HepG2 (cell line): ENCODE measurements around the gene OVOL2. TPM values are rescaled to one million over a fixed set of nuclear protein-coding genes. Genes with fewer than 3 reads are reported as not detected.

ENCODE experiments used
- ATAD3A ChIP-seq: sonication (generic); formaldehyde crosslinking; IDR thresholded peaks from 2 replicates; pipeline ENCODE4 v1.4.0; 2020; ENCODE audit warnings: missing genetic modification reagents
- ETV5 ChIP-seq: IDR thresholded peaks from 2 replicates; pipeline ENCODE4 v1.6.1; 2018; ENCODE audit warnings: missing biosample characterization, missing genetic modification reagents, inconsistent platforms, borderline replicate concordance
- IKZF4 ChIP-seq: sonication (generic); formaldehyde crosslinking; IDR thresholded peaks from 2 replicates; pipeline ENCODE4 v1.5.1; 2020; ENCODE audit warnings: borderline replicate concordance, mild to moderate bottlenecking, low read depth, missing genetic modification reagents; ENCODE audit errors: not compliant biosample characterization
- ISL2 ChIP-seq: sonication (generic); formaldehyde crosslinking; IDR thresholded peaks from 2 replicates; pipeline ENCODE4 v1.5.0; 2020; ENCODE audit warnings: missing genetic modification reagents
- MAZ ChIP-seq, 2 experiments: sonication (generic) in 1 of 2; formaldehyde crosslinking in 1 of 2; IDR thresholded peaks; 2 replicates each; pipeline versions ENCODE4 v1.5.0 to v1.6.1; 2012 to 2020; ENCODE audit warnings: low read depth in 2 of 2, mild to moderate bottlenecking in 2 of 2, borderline replicate concordance in 1 of 2, improper control_type of control experiment in 1 of 2, low read length in 1 of 2, missing genetic modification reagents in 1 of 2, moderate library complexity in 1 of 2
- SP1 ChIP-seq, 2 experiments: fragments of 450-650 bp in 1 of 2; sonication (generic) in 1 of 2; formaldehyde crosslinking in 1 of 2; IDR thresholded peaks; 2 replicates each; pipeline versions ENCODE4 v1.4.0 to v1.6.1; 2016 to 2020; ENCODE audit warnings: missing genetic modification reagents in 1 of 2
- THAP9 ChIP-seq: sonication (generic); formaldehyde crosslinking; IDR thresholded peaks from 2 replicates; pipeline ENCODE4; 2020; ENCODE audit warnings: missing genetic modification reagents, mild to moderate bottlenecking, borderline replicate concordance
- ZBTB38 ChIP-seq: sonication (generic); formaldehyde crosslinking; IDR thresholded peaks from 2 replicates; pipeline ENCODE4 v1.5.1; 2020; ENCODE audit warnings: mild to moderate bottlenecking, missing genetic modification reagents
- ZFP90 ChIP-seq: sonication (generic); formaldehyde crosslinking; IDR thresholded peaks from 2 replicates; pipeline ENCODE4 v1.8.0; 2022; ENCODE audit warnings: missing genetic modification reagents, mild to moderate bottlenecking, inconsistent platforms, borderline replicate concordance
- ZNF264 ChIP-seq: sonication (generic); formaldehyde crosslinking; IDR thresholded peaks from 2 replicates; pipeline ENCODE4 v1.4.0; 2020; ENCODE audit warnings: missing genetic modification reagents
- ZNF33A ChIP-seq: sonication (generic); formaldehyde crosslinking; IDR thresholded peaks from 2 replicates; pipeline ENCODE4 v1.5.1; 2020; ENCODE audit warnings: missing genetic modification reagents, mild to moderate bottlenecking, moderate library complexity, borderline replicate concordance
- ZNF558 ChIP-seq: sonication (generic); formaldehyde crosslinking; IDR thresholded peaks from 2 replicates; pipeline ENCODE4 v1.9.0; 2022; ENCODE audit warnings: mild to moderate bottlenecking, missing genetic modification reagents, borderline replicate concordance
- ZNF574 ChIP-seq: sonication (generic); formaldehyde crosslinking; IDR thresholded peaks from 2 replicates; pipeline ENCODE4 v1.4.0; 2020; ENCODE audit warnings: missing genetic modification reagents
- ZNF703 ChIP-seq: sonication (generic); formaldehyde crosslinking; IDR thresholded peaks from 2 replicates; pipeline ENCODE4 v1.5.1; 2020; ENCODE audit warnings: missing genetic modification reagents, mild to moderate bottlenecking, moderate library complexity, borderline replicate concordance
- ZNF816 ChIP-seq: sonication (generic); formaldehyde crosslinking; IDR thresholded peaks from 2 replicates; pipeline ENCODE4 v1.8.0; 2022; ENCODE audit warnings: missing genetic modification reagents, mild to moderate bottlenecking, borderline replicate concordance
- polyA plus RNA-seq, 8 experiments: library from polyadenylated mRNA; depleted of rRNA in 3 of 8; stranded (reverse) in 7 of 8; unstranded in 1 of 8; fragments of >200 nt; fragmentation: Illumina TruSeq in 4 of 8; extraction: Trizol in 4 of 8; gene quantifications; 2 replicates each; pipeline versions ENCODE4 v1.2.1 to v1.2.3, GENCODE V29; 2011 to 2016; ENCODE audit warnings: low read depth in 4 of 8, missing spikeins in 1 of 8, mixed read lengths in 1 of 8; ENCODE audit not compliant: insufficient read depth in 1 of 8
- total RNA-seq, 5 experiments: library from RNA; depleted of rRNA; stranded (reverse); fragments of >200 nt; fragmentation: Illumina TruSeq; extraction: Trizol; gene quantifications; 2 replicates each; pipeline ENCODE4 v1.2.3, GENCODE V29; 2016; ENCODE audit warnings: low read depth in 1 of 5
- TF ChIP-seq, protein P1 (sequence below), 2 experiments: sonication (generic) in 1 of 2; formaldehyde crosslinking in 1 of 2; IDR thresholded peaks; 2 replicates each; pipeline versions ENCODE4 v1.4.0 to v1.6.1; 2016 to 2020; ENCODE audit warnings: borderline replicate concordance in 1 of 2, low read depth in 1 of 2, mild to moderate bottlenecking in 1 of 2, missing genetic modification reagents in 1 of 2

OVOL2 gene
- total and polyA plus RNA-seq, 2 of the 13 experiments (the other 11 are each of a cell fraction or from before 2014, with no cell fraction given): 0.20 to 0.31 TPM

- TF ChIP-seq THAP9 (CRISPR knock-in tag) (no peak), ZNF816 (CRISPR knock-in tag) (no peak), ZFP90 (no peak), ZNF574 (CRISPR knock-in tag) (no peak; the same call in 1 of the 2 replicates), IKZF4 (CRISPR knock-in tag) (no peak), ZNF33A (CRISPR knock-in tag) (no peak), ATAD3A (CRISPR knock-in tag) (no peak), ISL2 (CRISPR knock-in tag) (no peak), ZNF558 (CRISPR knock-in tag) (no peak), ZNF264 (CRISPR knock-in tag) (no peak), ZBTB38 (CRISPR knock-in tag) (no peak), MAZ (IDR thresholded peaks at IDR 0.05; ENCODE audit: borderline replicate concordance, low read depth, low read length) (no peak), MAZ (CRISPR knock-in tag; IDR thresholded peaks at IDR 0.05; ENCODE audit: low read depth) (no peak), ZNF703 (CRISPR knock-in tag) (no peak), ETV5 (CRISPR knock-in tag) (no peak), SP1 (IDR thresholded peaks at IDR 0.05) (no peak), SP1 (CRISPR knock-in tag; IDR thresholded peaks at IDR 0.05) (no peak)
- TF ChIP-seq, protein P1, sequence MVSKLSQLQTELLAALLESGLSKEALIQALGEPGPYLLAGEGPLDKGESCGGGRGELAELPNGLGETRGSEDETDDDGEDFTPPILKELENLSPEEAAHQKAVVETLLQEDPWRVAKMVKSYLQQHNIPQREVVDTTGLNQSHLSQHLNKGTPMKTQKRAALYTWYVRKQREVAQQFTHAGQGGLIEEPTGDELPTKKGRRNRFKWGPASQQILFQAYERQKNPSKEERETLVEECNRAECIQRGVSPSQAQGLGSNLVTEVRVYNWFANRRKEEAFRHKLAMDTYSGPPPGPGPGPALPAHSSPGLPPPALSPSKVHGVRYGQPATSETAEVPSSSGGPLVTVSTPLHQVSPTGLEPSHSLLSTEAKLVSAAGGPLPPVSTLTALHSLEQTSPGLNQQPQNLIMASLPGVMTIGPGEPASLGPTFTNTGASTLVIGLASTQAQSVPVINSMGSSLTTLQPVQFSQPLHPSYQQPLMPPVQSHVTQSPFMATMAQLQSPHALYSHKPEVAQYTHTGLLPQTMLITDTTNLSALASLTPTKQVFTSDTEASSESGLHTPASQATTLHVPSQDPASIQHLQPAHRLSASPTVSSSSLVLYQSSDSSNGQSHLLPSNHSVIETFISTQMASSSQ (IDR thresholded peaks at IDR 0.05; ENCODE audit: low read depth): no peak
- TF ChIP-seq, protein P1 (CRISPR knock-in tag; IDR thresholded peaks at IDR 0.05; ENCODE audit: borderline replicate concordance): peak; percentile 45; the same call in 1 of the 2 replicates
These were observed 1.3 kb downstream of the OVOL2 start (continued) for GRCh38 chr20:18056174-18057100.
